NCI-H2171 treated with DMSO at 0.1 percent for 48 hours (cell line): Measurements from ENCODE around the gene LYPD6.
A peak's percentile ranks its signal among the peaks of the same experiment; 100 is the strongest.
"Not testable (repeated sequence)": the region's sequence is repeated elsewhere in the genome, so short reads cannot be mapped to it uniquely, and the experiment has no call there.

Experiments used
- DNase-seq: peaks from one replicate; lab custom pipeline; 2025; lab: John Stamatoyannopoulos, UW

The LYPD6 gene

GRCh38 chr2:149451417-149452165, 121.2 kb downstream of the LYPD6 start:
- peak; percentile 85 for DNase-seq

- no peak for DNase-seq
These were observed 125.9 kb downstream of the LYPD6 start for GRCh38 chr2:149456285-149456684.

GRCh38 chr2:149458502-149458901, 128.1 kb downstream of the LYPD6 start:
- no peak for DNase-seq

- no peak for DNase-seq
These were observed 133.1 kb downstream of the LYPD6 start for GRCh38 chr2:149463328-149464002.

- no peak for DNase-seq
These were observed 134.0 kb downstream of the LYPD6 start for GRCh38 chr2:149464396-149464795.

GRCh38 chr2:149465873-149466272, 135.5 kb downstream of the LYPD6 start:
- DNase-seq, result no peak

- no peak for DNase-seq
These were observed 136.2 kb downstream of the LYPD6 start for GRCh38 chr2:149466635-149467034.

GRCh38 chr2:149467436-149467835, 137.0 kb downstream of the LYPD6 start:
- DNase-seq, result no peak

GRCh38 chr2:149468636-149469035, 138.2 kb downstream of the LYPD6 start:
- DNase-seq, result no peak

GRCh38 chr2:149470046-149470445, 139.7 kb downstream of the LYPD6 start:
- no peak for DNase-seq

- no peak for DNase-seq
These were observed 142.0 kb downstream of the LYPD6 start for GRCh38 chr2:149472413-149472812.

- DNase-seq, result no peak
These were observed 142.7 kb downstream of the LYPD6 start for GRCh38 chr2:149473068-149473467.

- DNase-seq, result no peak
These were observed 143.1 kb downstream of the LYPD6 start for GRCh38 chr2:149473521-149473920.

- DNase-seq, result no peak
These were observed 152.7 kb downstream of the LYPD6 start for GRCh38 chr2:149483004-149483605.

GRCh38 chr2:149486664-149487063, 156.3 kb downstream of the LYPD6 start:
- no peak for DNase-seq

- DNase-seq, result no peak
These were observed 156.8 kb downstream of the LYPD6 start for GRCh38 chr2:149487189-149487588.

GRCh38 chr2:149488706-149489440, 158.5 kb downstream of the LYPD6 start:
- DNase-seq, result no peak

GRCh38 chr2:149489452-149489851, 159.1 kb downstream of the LYPD6 start:
- no peak for DNase-seq

GRCh38 chr2:149490296-149490695, 159.9 kb downstream of the LYPD6 start:
- DNase-seq, result no peak

- no peak for DNase-seq
These were observed 162.5 kb downstream of the LYPD6 start for GRCh38 chr2:149492923-149493322.

GRCh38 chr2:149499204-149499603, 168.8 kb downstream of the LYPD6 start:
- DNase-seq, result not testable (repeated sequence)

- peak; percentile 43 for DNase-seq
These were observed 176.4 kb downstream of the LYPD6 start for GRCh38 chr2:149506808-149507207.
